K562 (cell line): Measurements from ENCODE around the gene GTF3C4.

ENCODE experiments used
- EGR1 ChIP-seq: fragments of 450-650 bp; conservative IDR thresholded peaks from 2 replicates; pipeline ENCODE4 v1.6.1; 2017; ENCODE audit warnings: mild to moderate bottlenecking
- EHMT2 ChIP-seq: fragments of 450-650 bp; IDR thresholded peaks from 2 replicates; pipeline ENCODE4 v1.6.1; 2018; ENCODE audit warnings: antibody characterized with exemption
- MYBL2 ChIP-seq, 2 experiments: fragments of 450-650 bp in 1 of 2; sonication (generic) in 1 of 2; formaldehyde crosslinking in 1 of 2; IDR thresholded peaks; 2 replicates each; pipeline versions ENCODE4 v1.6.1 to v1.8.1; 2017 to 2022; ENCODE audit warnings: borderline replicate concordance in 1 of 2, inconsistent platforms in 1 of 2, low read depth in 1 of 2, mild to moderate bottlenecking in 1 of 2, missing genetic modification reagents in 1 of 2, moderate library complexity in 1 of 2
- RCOR1 ChIP-seq, 2 experiments: IDR thresholded peaks; 2 replicates each; pipeline ENCODE4 v1.6.1; 2012; ENCODE audit warnings: low read depth in 2 of 2, low read length in 2 of 2, borderline replicate concordance in 1 of 2, improper control_type of control experiment in 1 of 2
- SIN3A ChIP-seq, 2 experiments: fragments of 150-350 bp in 1 of 2; IDR thresholded peaks; 2 replicates each; pipeline ENCODE4 v1.6.1; 2011 to 2016; ENCODE audit warnings: borderline replicate concordance in 2 of 2, low read depth in 2 of 2, low read length in 2 of 2, mild to moderate bottlenecking in 2 of 2, moderate library complexity in 2 of 2; ENCODE audit not compliant: control insufficient read depth in 1 of 2
- TF ChIP-seq, protein P1 (sequence below): sonication (generic); formaldehyde crosslinking; IDR thresholded peaks from 2 replicates; pipeline ENCODE4 v1.5.0; 2020; ENCODE audit warnings: missing genetic modification reagents
- TF ChIP-seq, protein P2 (sequence below): fragments of 450-650 bp; IDR thresholded peaks from 2 replicates; pipeline ENCODE4 v1.6.1; 2018; ENCODE audit not compliant: partially characterized antibody

DNA sequence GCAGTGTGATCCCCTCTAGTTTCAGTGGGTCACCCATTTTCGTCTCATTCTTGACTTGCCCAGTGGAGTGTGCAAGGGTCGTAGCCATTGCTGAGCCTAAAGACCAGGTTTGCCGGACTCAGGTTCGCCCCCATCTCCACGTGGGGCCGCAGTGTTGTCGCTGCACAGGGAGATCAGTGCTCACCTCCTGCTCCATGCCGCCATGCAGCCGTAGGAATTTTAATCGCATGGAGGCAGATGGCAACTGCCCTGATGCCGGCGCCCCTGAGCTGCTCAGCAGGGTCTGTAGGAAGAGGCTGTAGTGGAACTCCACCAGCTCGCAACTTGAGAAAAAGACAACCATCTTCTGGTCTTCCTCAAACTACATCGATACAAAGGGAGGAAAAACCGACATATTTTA, 24.6 kb upstream of the GTF3C4 start:
- TF ChIP-seq EGR1 (no peak), SIN3A (IDR thresholded peaks at IDR 0.05; ENCODE audit: borderline replicate concordance in 2 of 2, control insufficient read depth in 1 of 2, low read depth in 2 of 2, low read length in 2 of 2) (no peak), RCOR1 (IDR thresholded peaks at IDR 0.05; ENCODE audit: borderline replicate concordance in 1 of 2, low read depth in 2 of 2, low read length in 2 of 2) (no peak), EHMT2 (no peak), MYBL2 (IDR thresholded peaks at IDR 0.05; ENCODE audit: low read depth) (no peak), MYBL2 (CRISPR knock-in tag; IDR thresholded peaks at IDR 0.05; ENCODE audit: borderline replicate concordance) (no peak)
- TF ChIP-seq, protein P1, sequence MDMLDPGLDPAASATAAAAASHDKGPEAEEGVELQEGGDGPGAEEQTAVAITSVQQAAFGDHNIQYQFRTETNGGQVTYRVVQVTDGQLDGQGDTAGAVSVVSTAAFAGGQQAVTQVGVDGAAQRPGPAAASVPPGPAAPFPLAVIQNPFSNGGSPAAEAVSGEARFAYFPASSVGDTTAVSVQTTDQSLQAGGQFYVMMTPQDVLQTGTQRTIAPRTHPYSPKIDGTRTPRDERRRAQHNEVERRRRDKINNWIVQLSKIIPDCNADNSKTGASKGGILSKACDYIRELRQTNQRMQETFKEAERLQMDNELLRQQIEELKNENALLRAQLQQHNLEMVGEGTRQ (CRISPR knock-in tag), result no peak
- TF ChIP-seq, protein P2, sequence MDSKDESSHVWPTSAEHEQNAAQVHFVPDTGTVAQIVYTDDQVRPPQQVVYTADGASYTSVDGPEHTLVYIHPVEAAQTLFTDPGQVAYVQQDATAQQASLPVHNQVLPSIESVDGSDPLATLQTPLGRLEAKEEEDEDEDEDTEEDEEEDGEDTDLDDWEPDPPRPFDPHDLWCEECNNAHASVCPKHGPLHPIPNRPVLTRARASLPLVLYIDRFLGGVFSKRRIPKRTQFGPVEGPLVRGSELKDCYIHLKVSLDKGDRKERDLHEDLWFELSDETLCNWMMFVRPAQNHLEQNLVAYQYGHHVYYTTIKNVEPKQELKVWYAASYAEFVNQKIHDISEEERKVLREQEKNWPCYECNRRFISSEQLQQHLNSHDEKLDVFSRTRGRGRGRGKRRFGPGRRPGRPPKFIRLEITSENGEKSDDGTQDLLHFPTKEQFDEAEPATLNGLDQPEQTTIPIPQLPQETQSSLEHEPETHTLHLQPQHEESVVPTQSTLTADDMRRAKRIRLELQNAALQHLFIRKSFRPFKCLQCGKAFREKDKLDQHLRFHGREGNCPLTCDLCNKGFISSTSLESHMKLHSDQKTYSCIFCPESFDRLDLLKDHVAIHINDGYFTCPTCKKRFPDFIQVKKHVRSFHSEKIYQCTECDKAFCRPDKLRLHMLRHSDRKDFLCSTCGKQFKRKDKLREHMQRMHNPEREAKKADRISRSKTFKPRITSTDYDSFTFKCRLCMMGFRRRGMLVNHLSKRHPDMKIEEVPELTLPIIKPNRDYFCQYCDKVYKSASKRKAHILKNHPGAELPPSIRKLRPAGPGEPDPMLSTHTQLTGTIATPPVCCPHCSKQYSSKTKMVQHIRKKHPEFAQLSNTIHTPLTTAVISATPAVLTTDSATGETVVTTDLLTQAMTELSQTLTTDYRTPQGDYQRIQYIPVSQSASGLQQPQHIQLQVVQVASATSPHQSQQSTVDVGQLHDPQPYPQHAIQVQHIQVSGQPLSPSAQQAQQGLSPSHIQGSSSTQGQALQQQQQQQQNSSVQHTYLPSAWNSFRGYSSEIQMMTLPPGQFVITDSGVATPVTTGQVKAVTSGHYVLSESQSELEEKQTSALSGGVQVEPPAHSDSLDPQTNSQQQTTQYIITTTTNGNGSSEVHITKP, result no peak
